Smooth muscle cell (in vitro differentiated cells): ENCODE data around the gene COX7A1. TPM values are rescaled to one million over a fixed set of nuclear protein-coding genes. Genes with fewer than 3 reads are reported as not detected.
"Not testable (repeated sequence)": the region's sequence is repeated elsewhere in the genome, so short reads cannot be mapped to it uniquely, and the experiment has no call there.

Source experiments
- DNase-seq: peaks from one replicate; lab custom pipeline; 2025; ENCODE audit not compliant: unreplicated experiment; lab: John Stamatoyannopoulos, UW
- H2AFZ ChIP-seq: fragments of 200-600 bp; sonication (generic); 2 replicates; pipeline ENCODE4 v1.6.0; 2016; ENCODE audit warnings: antibody characterized with exemption, low read depth, mild to moderate bottlenecking
- H3F3A ChIP-seq: fragments of 200-600 bp; sonication (generic); 2 replicates; pipeline ENCODE4 v1.6.0; 2017; ENCODE audit warnings: antibody characterized with exemption, low read depth
- H3K27ac ChIP-seq: fragments of 200-600 bp; sonication (generic); 2 replicates; pipeline ENCODE4 v1.5.1; 2016; ENCODE audit warnings: low read depth, mild to moderate bottlenecking
- H3K27me3 ChIP-seq: fragments of 200-600 bp; sonication (generic); 2 replicates; pipeline ENCODE4 v1.6.1; 2016; ENCODE audit warnings: low read depth, mild to moderate bottlenecking
- H3K36me3 ChIP-seq: fragments of 200-600 bp; sonication (generic); 2 replicates; pipeline ENCODE4 v1.5.1; 2016; ENCODE audit warnings: low read depth
- H3K4me1 ChIP-seq: fragments of 200-600 bp; sonication (generic); 2 replicates; pipeline ENCODE4 v1.5.1; 2016; ENCODE audit warnings: low read depth
- H3K4me2 ChIP-seq: fragments of 200-600 bp; sonication (generic); 2 replicates; pipeline ENCODE4 v1.6.0; 2016; ENCODE audit warnings: mild to moderate bottlenecking
- H3K4me3 ChIP-seq: fragments of 200-600 bp; sonication (generic); 2 replicates; pipeline ENCODE4 v1.5.1; 2016; ENCODE audit warnings: mild to moderate bottlenecking
- H3K79me2 ChIP-seq: fragments of 200-600 bp; sonication (generic); 2 replicates; pipeline ENCODE4 v1.6.0; 2016; ENCODE audit warnings: low read depth, mild to moderate bottlenecking
- H3K9ac ChIP-seq: fragments of 200-600 bp; sonication (generic); 2 replicates; pipeline ENCODE4 v1.6.0; 2016; ENCODE audit warnings: low read depth
- H3K9me3 ChIP-seq: fragments of 200-600 bp; sonication (generic); replicated peaks from 2 replicates; pipeline ENCODE4 v1.5.1; 2016; ENCODE audit warnings: low read depth
- H4K20me1 ChIP-seq: fragments of 200-600 bp; sonication (generic); 2 replicates; pipeline ENCODE4 v1.6.0; 2016; ENCODE audit warnings: low read depth
- WGBS: methylation state at CpG from one replicate; pipeline ENCODE4 v1.1.7; 2016; ENCODE audit warnings: low lambda C conversion rate; 5-methylcytosine and 5-hydroxymethylcytosine counted together
- polyA plus RNA-seq: library from polyadenylated mRNA; unstranded; fragments of >200 nt; fragmentation: Nextera tagmentation; extraction: Ambion mirVana; gene quantifications from 2 replicates; pipeline ENCODE4 v1.2.1, GENCODE V29; 2016
- total RNA-seq: library from RNA; depleted of rRNA; stranded (reverse); fragments of >200 nt; gene quantifications from 2 replicates; pipeline ENCODE4 v1.2.3, GENCODE V29; 2014
- TF ChIP-seq, protein P1 (sequence below): fragments of 200-600 bp; sonication (generic); IDR thresholded peaks from 2 replicates; pipeline ENCODE4 v1.5.1; 2017; ENCODE audit warnings: borderline replicate concordance, mild to moderate bottlenecking, antibody characterized with exemption; ENCODE audit not compliant: insufficient read depth, poor library complexity, severe bottlenecking

The COX7A1 gene
- total and polyA plus RNA-seq, 2 experiments from 2014 or later, result not detected

GRCh38 chr19:36139120-36139472, 13.2 kb downstream of the COX7A1 start:
- H4K20me1 ChIP-seq, result peaks cover 21% of the 10 kb centered on the region
- peaks cover 24% of the 10 kb centered on the region for H3K79me2 ChIP-seq
- no peaks in the 10 kb centered on the region for H3K9me3 ChIP-seq
- no peak for DNase-seq
- 62% methylated on average over 7 of the region's 7 CpGs for WGBS
- peak overlapping the region; percentile 94 for H3K4me2 ChIP-seq
- H3F3A ChIP-seq, result peaks cover 5% of the 10 kb centered on the region
- peak overlapping the region; percentile 94 for H3K27ac ChIP-seq
- H3K9ac ChIP-seq, result no peak overlapping the region
- H3K4me3 ChIP-seq, result peak overlapping the region; percentile 97
- peak overlapping the region; percentile 82 for H2AFZ ChIP-seq
- H3K36me3 ChIP-seq, result no peaks in the 10 kb centered on the region
- TF ChIP-seq, protein P1, sequence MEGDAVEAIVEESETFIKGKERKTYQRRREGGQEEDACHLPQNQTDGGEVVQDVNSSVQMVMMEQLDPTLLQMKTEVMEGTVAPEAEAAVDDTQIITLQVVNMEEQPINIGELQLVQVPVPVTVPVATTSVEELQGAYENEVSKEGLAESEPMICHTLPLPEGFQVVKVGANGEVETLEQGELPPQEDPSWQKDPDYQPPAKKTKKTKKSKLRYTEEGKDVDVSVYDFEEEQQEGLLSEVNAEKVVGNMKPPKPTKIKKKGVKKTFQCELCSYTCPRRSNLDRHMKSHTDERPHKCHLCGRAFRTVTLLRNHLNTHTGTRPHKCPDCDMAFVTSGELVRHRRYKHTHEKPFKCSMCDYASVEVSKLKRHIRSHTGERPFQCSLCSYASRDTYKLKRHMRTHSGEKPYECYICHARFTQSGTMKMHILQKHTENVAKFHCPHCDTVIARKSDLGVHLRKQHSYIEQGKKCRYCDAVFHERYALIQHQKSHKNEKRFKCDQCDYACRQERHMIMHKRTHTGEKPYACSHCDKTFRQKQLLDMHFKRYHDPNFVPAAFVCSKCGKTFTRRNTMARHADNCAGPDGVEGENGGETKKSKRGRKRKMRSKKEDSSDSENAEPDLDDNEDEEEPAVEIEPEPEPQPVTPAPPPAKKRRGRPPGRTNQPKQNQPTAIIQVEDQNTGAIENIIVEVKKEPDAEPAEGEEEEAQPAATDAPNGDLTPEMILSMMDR, result no peak
- no peaks in the 10 kb centered on the region for H3K27me3 ChIP-seq
- no peaks in the 10 kb centered on the region for H3K4me1 ChIP-seq

- no peaks in the 10 kb centered on the region for H3K27me3 ChIP-seq
- no peaks in the 10 kb centered on the region for H3K36me3 ChIP-seq
- H3K9me3 ChIP-seq, result no peaks in the 10 kb centered on the region
- H4K20me1 ChIP-seq, result peaks cover 11% of the 10 kb centered on the region
- WGBS, result 86% methylated on average over 11 of the region's 12 CpGs
- TF ChIP-seq, protein P1, result no peak
- H3K9ac ChIP-seq, result no peak overlapping the region
- DNase-seq, result no peak
- H3F3A ChIP-seq, result peaks cover 5% of the 10 kb centered on the region
- H3K79me2 ChIP-seq, result peaks cover 18% of the 10 kb centered on the region
- no peak overlapping the region for H2AFZ ChIP-seq
- no peaks in the 10 kb centered on the region for H3K4me1 ChIP-seq
- no peak overlapping the region for H3K4me2 ChIP-seq
- no peak overlapping the region for H3K27ac ChIP-seq
- no peak overlapping the region for H3K4me3 ChIP-seq
Observed at GRCh38 chr19:36136964-36137686, 15.1 kb downstream of the COX7A1 start.

DNA sequence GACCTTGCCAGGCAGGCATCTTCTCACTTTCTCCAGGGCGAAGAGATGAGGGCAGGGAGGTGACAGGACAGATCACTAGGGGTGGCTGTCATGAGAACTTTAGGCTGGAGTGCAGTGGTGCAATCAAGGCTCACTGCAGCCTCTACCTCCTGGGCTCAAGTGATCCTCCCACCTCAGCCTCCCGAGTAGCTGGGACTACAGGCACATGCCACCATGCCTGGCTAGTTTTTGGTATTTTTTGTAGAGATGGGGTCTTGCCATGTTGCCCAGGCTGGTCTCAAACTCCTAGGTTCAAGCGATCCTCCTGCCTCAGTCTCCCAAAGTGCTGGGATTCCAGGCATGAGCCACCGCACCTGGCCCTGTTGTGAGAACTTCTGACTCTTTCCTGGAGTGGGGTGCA, 17.4 kb downstream of the COX7A1 start:
- H3K27me3 ChIP-seq, H3K27ac ChIP-seq, H3K4me1 ChIP-seq, H3K4me2 ChIP-seq, DNase-seq, H3K4me3 ChIP-seq, H2AFZ ChIP-seq, H3K9ac ChIP-seq, H3K79me2 ChIP-seq, H3K36me3 ChIP-seq, H3K9me3 ChIP-seq, H3F3A ChIP-seq, H4K20me1 ChIP-seq: not testable (repeated sequence)
- WGBS, result 94% methylated on average over 4 of the region's 4 CpGs

- H3K4me2 ChIP-seq, DNase-seq, H3K4me3 ChIP-seq, H4K20me1 ChIP-seq, H2AFZ ChIP-seq, H3K27ac ChIP-seq, H3K9ac ChIP-seq, H3K9me3 ChIP-seq, H3K27me3 ChIP-seq, H3K79me2 ChIP-seq, H3K36me3 ChIP-seq, H3K4me1 ChIP-seq: not testable (repeated sequence)
- H3F3A ChIP-seq, result peaks cover 22% of the 10 kb centered on the region
- WGBS, result 84% methylated on average over 6 of the region's 6 CpGs
Observed at GRCh38 chr19:36131221-36131620, 21.0 kb downstream of the COX7A1 start.
